ENCODE data around the gene UBE2D1.

UBE2D1 gene

DNA sequence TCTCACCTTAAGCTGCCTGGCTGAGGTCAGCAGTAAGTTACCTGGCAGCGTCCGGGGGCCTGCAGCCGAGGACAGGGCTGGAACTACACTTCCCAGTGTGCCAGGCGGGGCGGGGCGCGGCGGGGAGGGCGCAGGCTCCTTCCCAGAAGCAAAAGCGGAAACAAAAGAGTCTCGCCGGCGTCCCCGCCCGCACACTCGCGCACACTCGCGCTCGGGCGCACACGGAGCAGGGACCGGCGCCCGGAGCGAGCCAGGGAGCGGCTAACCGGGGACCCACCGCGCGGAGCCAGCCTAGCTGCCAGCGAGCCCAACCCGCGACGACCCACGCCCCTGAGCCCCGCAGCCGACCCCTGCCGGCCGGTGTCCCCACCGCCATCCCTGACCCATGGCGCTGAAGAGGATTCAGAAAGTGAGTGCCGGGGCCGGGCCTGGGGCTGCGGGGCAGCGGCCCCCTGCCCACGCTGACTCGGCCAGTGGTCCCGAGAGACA, at the start of gene UBE2D1:
UBE2D1 (plus strand) TSS at position 190 of the 489 bp plus-strand sequence; CDS start at position 386, 196 bp downstream.
- H3K4me3 ChIP-seq (ENCODE audit: low read length): peak within 1 kb of the TSS; percentile 91
- H3K79me2 ChIP-seq (ENCODE audit: control insufficient read depth, low read length): peaks cover 45% of the 10 kb centered on the region
- no peaks in the 10 kb centered on the region for H3K9me3 ChIP-seq (ENCODE audit: control insufficient read depth, insufficient read depth, low read length)
- no peaks in the 10 kb centered on the region for H3K36me3 ChIP-seq (ENCODE audit: control insufficient read depth, low read length)
- no peaks in the 10 kb centered on the region for H3K9me2 ChIP-seq (replicated peaks; ENCODE audit: control insufficient read depth, low read length)
- no peak for TF ChIP-seq EZH2phosphoT487 (IDR thresholded peaks at IDR 0.05; ENCODE audit: borderline replicate concordance, low read length)
- TF ChIP-seq, protein P1, sequence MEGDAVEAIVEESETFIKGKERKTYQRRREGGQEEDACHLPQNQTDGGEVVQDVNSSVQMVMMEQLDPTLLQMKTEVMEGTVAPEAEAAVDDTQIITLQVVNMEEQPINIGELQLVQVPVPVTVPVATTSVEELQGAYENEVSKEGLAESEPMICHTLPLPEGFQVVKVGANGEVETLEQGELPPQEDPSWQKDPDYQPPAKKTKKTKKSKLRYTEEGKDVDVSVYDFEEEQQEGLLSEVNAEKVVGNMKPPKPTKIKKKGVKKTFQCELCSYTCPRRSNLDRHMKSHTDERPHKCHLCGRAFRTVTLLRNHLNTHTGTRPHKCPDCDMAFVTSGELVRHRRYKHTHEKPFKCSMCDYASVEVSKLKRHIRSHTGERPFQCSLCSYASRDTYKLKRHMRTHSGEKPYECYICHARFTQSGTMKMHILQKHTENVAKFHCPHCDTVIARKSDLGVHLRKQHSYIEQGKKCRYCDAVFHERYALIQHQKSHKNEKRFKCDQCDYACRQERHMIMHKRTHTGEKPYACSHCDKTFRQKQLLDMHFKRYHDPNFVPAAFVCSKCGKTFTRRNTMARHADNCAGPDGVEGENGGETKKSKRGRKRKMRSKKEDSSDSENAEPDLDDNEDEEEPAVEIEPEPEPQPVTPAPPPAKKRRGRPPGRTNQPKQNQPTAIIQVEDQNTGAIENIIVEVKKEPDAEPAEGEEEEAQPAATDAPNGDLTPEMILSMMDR (IDR thresholded peaks at IDR 0.05; ENCODE audit: low read depth, low read length, poor library complexity, severe bottlenecking): no peak
- no peak within 1 kb of the TSS for H3K27ac ChIP-seq (ENCODE audit: low read depth, low read length)
- peak within 1 kb of the TSS; percentile 81 for H3K4me2 ChIP-seq (ENCODE audit: low read length)
- H3K27me3 ChIP-seq (ENCODE audit: control insufficient read depth, low read length): no peaks in the 10 kb centered on the region
- H4K20me1 ChIP-seq (ENCODE audit: control insufficient read depth, insufficient read depth, low read depth, low read length): peaks cover 7% of the 10 kb centered on the region; the same call in 1 of the 2 replicates
- H3K4me1 ChIP-seq (ENCODE audit: control insufficient read depth, low read length): peaks cover 19% of the 10 kb centered on the region
- no peaks in the 10 kb centered on the region for H3F3A ChIP-seq (ENCODE audit: control insufficient read depth, insufficient read depth)

DNA sequence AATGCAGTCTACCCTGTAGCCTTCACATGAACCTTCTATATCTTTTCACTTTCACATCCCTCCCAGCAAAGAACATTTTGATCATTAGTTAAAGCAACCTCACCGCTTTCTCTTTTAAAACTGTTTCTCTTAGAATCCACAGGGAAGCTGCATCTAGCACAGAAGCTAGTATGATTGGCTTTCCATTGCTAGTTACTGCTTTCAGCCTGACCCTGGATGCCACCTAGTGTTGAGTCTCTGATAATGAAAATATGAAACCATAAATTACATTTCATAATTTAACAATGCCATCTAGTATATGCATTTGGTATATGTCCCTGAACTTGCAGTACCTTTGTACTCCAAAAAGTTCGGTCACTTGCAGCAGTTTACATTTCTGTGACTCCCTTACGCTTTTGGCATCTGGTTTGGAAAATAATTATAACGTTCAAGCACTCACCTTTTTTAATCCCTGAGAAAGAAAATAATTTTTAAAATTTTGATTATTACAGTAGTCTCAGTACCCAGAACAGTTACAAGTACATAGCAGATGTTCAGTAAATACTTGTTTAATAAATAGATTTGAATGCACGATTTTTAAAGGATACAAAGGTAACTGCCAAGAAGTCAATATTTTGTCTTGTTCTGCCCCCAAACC, 43.1 kb upstream of the UBE2D1 start:
- Histone ChIP-seq H3K4me2 (ENCODE audit: low read length) (no peak overlapping the region), H3K27ac (ENCODE audit: low read depth, low read length) (no peak overlapping the region), H3K79me2 (ENCODE audit: control insufficient read depth, low read length) (no peaks in the 10 kb centered on the region), H3K36me3 (ENCODE audit: control insufficient read depth, low read length) (peaks cover 16% of the 10 kb centered on the region; the same call in 1 of the 2 replicates), H3K9me2 (replicated peaks; ENCODE audit: control insufficient read depth, low read length) (no peaks in the 10 kb centered on the region), H3K4me3 (ENCODE audit: low read length) (no peak overlapping the region), H4K20me1 (ENCODE audit: control insufficient read depth, insufficient read depth, low read depth, low read length) (no peaks in the 10 kb centered on the region), H3K9me3 (ENCODE audit: control insufficient read depth, insufficient read depth, low read length) (no peaks in the 10 kb centered on the region), H3F3A (ENCODE audit: control insufficient read depth, insufficient read depth) (peaks cover 7% of the 10 kb centered on the region), H3K27me3 (ENCODE audit: control insufficient read depth, low read length) (no peaks in the 10 kb centered on the region), H3K4me1 (ENCODE audit: control insufficient read depth, low read length) (no peaks in the 10 kb centered on the region)
- no peak for TF ChIP-seq EZH2phosphoT487 (IDR thresholded peaks at IDR 0.05; ENCODE audit: borderline replicate concordance, low read length)
- TF ChIP-seq, protein P1 (IDR thresholded peaks at IDR 0.05; ENCODE audit: low read depth, low read length, poor library complexity, severe bottlenecking): peak; percentile 73

DNA sequence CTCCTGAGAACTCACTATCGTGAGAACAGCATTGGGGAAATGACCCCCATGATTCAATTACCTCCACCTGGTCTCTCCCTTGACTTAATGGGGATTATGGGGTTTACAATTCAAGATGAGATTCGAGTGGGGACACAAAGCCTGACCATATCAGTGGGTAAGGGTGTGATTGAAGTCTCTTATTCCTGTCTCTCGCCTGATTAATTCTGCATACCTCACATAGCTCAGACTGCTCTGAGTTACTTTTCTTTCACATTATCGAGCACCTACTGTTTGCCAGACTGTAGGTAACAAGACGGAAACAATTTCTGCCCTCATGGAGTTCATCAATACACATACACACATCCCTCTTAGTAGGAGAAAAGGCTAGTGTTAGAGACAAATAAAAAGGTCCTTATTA, 40.8 kb upstream of the UBE2D1 start:
- Histone ChIP-seq H3K9me3 (ENCODE audit: control insufficient read depth, insufficient read depth, low read length) (no peaks in the 10 kb centered on the region), H3K4me3 (ENCODE audit: low read length) (no peak overlapping the region), H3K27me3 (ENCODE audit: control insufficient read depth, low read length) (no peaks in the 10 kb centered on the region), H3K4me2 (ENCODE audit: low read length) (no peak overlapping the region), H3K4me1 (ENCODE audit: control insufficient read depth, low read length) (no peaks in the 10 kb centered on the region), H3K27ac (ENCODE audit: low read depth, low read length) (no peak overlapping the region), H3F3A (ENCODE audit: control insufficient read depth, insufficient read depth) (peaks cover 5% of the 10 kb centered on the region; the same call in 1 of the 2 replicates), H3K79me2 (ENCODE audit: control insufficient read depth, low read length) (no peaks in the 10 kb centered on the region), H4K20me1 (ENCODE audit: control insufficient read depth, insufficient read depth, low read depth, low read length) (no peaks in the 10 kb centered on the region), H3K36me3 (ENCODE audit: control insufficient read depth, low read length) (peaks cover 7% of the 10 kb centered on the region; the same call in 1 of the 2 replicates), H3K9me2 (replicated peaks; ENCODE audit: control insufficient read depth, low read length) (no peaks in the 10 kb centered on the region)
- TF ChIP-seq EZH2phosphoT487 (IDR thresholded peaks at IDR 0.05; ENCODE audit: borderline replicate concordance, low read length): no peak
- TF ChIP-seq, protein P1 (IDR thresholded peaks at IDR 0.05; ENCODE audit: low read depth, low read length, poor library complexity, severe bottlenecking): no peak
